Keratinocyte (primary cell): Measurements from ENCODE around the gene APOD. TPM values are rescaled to one million over a fixed set of nuclear protein-coding genes. Genes with fewer than 3 reads are reported as not detected.

Source experiments
- DNase-seq: peaks from one replicate; pipeline ENCODE4 v3.0.0-alpha.2; 2011; ENCODE audit warnings: low read depth, missing footprints, low spot score
- FAIRE-seq: peaks from 2 replicates; lab custom pipeline; 2011; peaks lifted over from hg19 to GRCh38; lab: Jason Lieb, UNC
- H2AFZ ChIP-seq: 2 replicates; pipeline ENCODE4 v1.6.0; 2012; ENCODE audit warnings: low read length, control low read depth, inconsistent platforms; ENCODE audit not compliant: control insufficient read depth
- H3K27ac ChIP-seq: 2 replicates; pipeline ENCODE4 v1.5.1; 2011; ENCODE audit warnings: low read length; ENCODE audit not compliant: control insufficient read depth, insufficient read depth
- H3K27me3 ChIP-seq: 3 replicates; pipeline ENCODE4 v1.6.0; 2011; ENCODE audit warnings: low read length; ENCODE audit not compliant: control insufficient read depth, insufficient read depth; ENCODE audit errors: extremely low read depth
- H3K36me3 ChIP-seq, 2 experiments: 2 replicates in 1 of 2; 3 replicates in 1 of 2; pipeline ENCODE4 v1.5.1; 2011; ENCODE audit warnings: low read length in 2 of 2, mild to moderate bottlenecking in 1 of 2; ENCODE audit not compliant: control insufficient read depth in 2 of 2, insufficient read depth in 2 of 2; ENCODE audit errors: extremely low read depth in 1 of 2
- H3K4me1 ChIP-seq: 3 replicates; pipeline ENCODE4 v1.5.1; 2011; ENCODE audit warnings: low read length; ENCODE audit not compliant: control insufficient read depth, insufficient read depth; ENCODE audit errors: extremely low read depth
- H3K4me2 ChIP-seq: 3 replicates; pipeline ENCODE4 v1.6.0; 2011; ENCODE audit warnings: low read depth, low read length; ENCODE audit not compliant: control insufficient read depth, insufficient read depth; ENCODE audit errors: extremely low read depth
- H3K4me3 ChIP-seq, 3 experiments: fragments of 200-600 bp in 1 of 3; sonication (generic) in 1 of 3; 2 replicates in 2 of 3; 3 replicates in 1 of 3; pipeline ENCODE4 v1.5.1; 2011 to 2016; ENCODE audit warnings: low read length in 3 of 3, mild to moderate bottlenecking in 3 of 3, control low read depth in 2 of 3, inconsistent platforms in 1 of 3, low read depth in 1 of 3, mixed read lengths in 1 of 3, mixed run types in 1 of 3, moderate library complexity in 1 of 3; ENCODE audit not compliant: control insufficient read depth in 2 of 3, insufficient read depth in 2 of 3; ENCODE audit errors: extremely low read depth in 1 of 3
- H3K79me2 ChIP-seq: 2 replicates; pipeline ENCODE4 v1.6.0; 2012; ENCODE audit warnings: low read length; ENCODE audit not compliant: control insufficient read depth, insufficient read depth
- H3K9ac ChIP-seq: 3 replicates; pipeline ENCODE4 v1.6.0; 2011; ENCODE audit warnings: low read length; ENCODE audit not compliant: control insufficient read depth, insufficient read depth; ENCODE audit errors: extremely low read depth
- H3K9me1 ChIP-seq: 3 replicates; pipeline ENCODE4 v1.6.0; 2011; ENCODE audit warnings: low read length; ENCODE audit not compliant: control insufficient read depth, insufficient read depth; ENCODE audit errors: extremely low read depth
- H3K9me3 ChIP-seq: 2 replicates; pipeline ENCODE4 v1.5.1; 2012; ENCODE audit warnings: low read depth, low read length; ENCODE audit not compliant: control insufficient read depth
- H4K20me1 ChIP-seq: 3 replicates; pipeline ENCODE4 v1.6.0; 2011; ENCODE audit warnings: low read length; ENCODE audit not compliant: control insufficient read depth, insufficient read depth; ENCODE audit errors: extremely low read depth
- EZH2 ChIP-seq: IDR thresholded peaks from one replicate; pipeline ENCODE4 v1.6.1; 2012; ENCODE audit warnings: inconsistent platforms, mild to moderate bottlenecking, low read length, moderate library complexity
- dilution Hi-C: fragments of 300-500 bp; cut with MboI; formaldehyde crosslinking; loops from one replicate; pipeline ENCODE4 v1.7.0; 2020; ENCODE audit warnings: low sequenced_read_pairs; ENCODE audit not compliant: extremely low pct_ligation_motif_present
- polyA plus RNA-seq, 5 experiments: library from polyadenylated mRNA; depleted of rRNA in 3 of 5; stranded (reverse) in 3 of 5; stranded (forward) in 1 of 5; unstranded in 1 of 5; fragments of >200 nt; gene quantifications; 1 replicate in 1 of 5; 2 replicates in 3 of 5; 3 replicates in 1 of 5; pipeline versions ENCODE4 v1.2.1 to v1.2.3, GENCODE V29; 2011 to 2012; ENCODE audit warnings: missing spikeins in 2 of 5, low read depth in 1 of 5, low replicate concordance in 1 of 5
- TF ChIP-seq, protein P1 (sequence below), 3 experiments: IDR thresholded peaks in 1 of 3; conservative IDR thresholded peaks in 1 of 3; optimal IDR thresholded peaks in 1 of 3; 2 replicates in 2 of 3; 3 replicates in 1 of 3; pipeline versions ENCODE3 to v1.5.1; 2011; ENCODE audit warnings: low read length in 3 of 3, mild to moderate bottlenecking in 3 of 3, moderate library complexity in 2 of 3, control low read depth in 1 of 3, inconsistent platforms in 1 of 3; ENCODE audit not compliant: insufficient read depth in 2 of 3; ENCODE audit errors: extremely low read depth in 1 of 3

APOD gene
- polyA plus RNA-seq, 1 donor (not counting 4 experiments of a cell fraction or from before 2014, with no cell fraction given), result not detected

- Histone ChIP-seq H3K9me1 (no peaks in the 10 kb centered on the region), H4K20me1 (no peaks in the 10 kb centered on the region), H3K4me1 (no peaks in the 10 kb centered on the region), H3K9ac (no peak overlapping the region), H2AFZ (no peak overlapping the region), H3K27me3 (peaks cover 11% of the 10 kb centered on the region), H3K36me3 (no peaks in the 10 kb centered on the region), H3K4me2 (no peak overlapping the region), H3K79me2 (no peaks in the 10 kb centered on the region), H3K4me3 (no peak overlapping the region), H3K27ac (no peak overlapping the region), H3K9me3 (no peaks in the 10 kb centered on the region)
- FAIRE-seq (no peak), DNase-seq (no peak)
- TF ChIP-seq, protein P1, sequence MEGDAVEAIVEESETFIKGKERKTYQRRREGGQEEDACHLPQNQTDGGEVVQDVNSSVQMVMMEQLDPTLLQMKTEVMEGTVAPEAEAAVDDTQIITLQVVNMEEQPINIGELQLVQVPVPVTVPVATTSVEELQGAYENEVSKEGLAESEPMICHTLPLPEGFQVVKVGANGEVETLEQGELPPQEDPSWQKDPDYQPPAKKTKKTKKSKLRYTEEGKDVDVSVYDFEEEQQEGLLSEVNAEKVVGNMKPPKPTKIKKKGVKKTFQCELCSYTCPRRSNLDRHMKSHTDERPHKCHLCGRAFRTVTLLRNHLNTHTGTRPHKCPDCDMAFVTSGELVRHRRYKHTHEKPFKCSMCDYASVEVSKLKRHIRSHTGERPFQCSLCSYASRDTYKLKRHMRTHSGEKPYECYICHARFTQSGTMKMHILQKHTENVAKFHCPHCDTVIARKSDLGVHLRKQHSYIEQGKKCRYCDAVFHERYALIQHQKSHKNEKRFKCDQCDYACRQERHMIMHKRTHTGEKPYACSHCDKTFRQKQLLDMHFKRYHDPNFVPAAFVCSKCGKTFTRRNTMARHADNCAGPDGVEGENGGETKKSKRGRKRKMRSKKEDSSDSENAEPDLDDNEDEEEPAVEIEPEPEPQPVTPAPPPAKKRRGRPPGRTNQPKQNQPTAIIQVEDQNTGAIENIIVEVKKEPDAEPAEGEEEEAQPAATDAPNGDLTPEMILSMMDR (optimal IDR thresholded peaks at IDR 0.05 in 1 of 3, IDR thresholded peaks at IDR 0.05 in 1 of 3, conservative IDR thresholded peaks at IDR 0.05 in 1 of 3; ENCODE audit: extremely low read depth in 1 of 3, insufficient read depth in 2 of 3, low read length in 3 of 3), result no peak
- no peak for TF ChIP-seq EZH2
- dilution Hi-C loops, result no loop called here
Measured at GRCh38 chr3:195578565-195578964, 5.2 kb downstream of the APOD start.

DNA sequence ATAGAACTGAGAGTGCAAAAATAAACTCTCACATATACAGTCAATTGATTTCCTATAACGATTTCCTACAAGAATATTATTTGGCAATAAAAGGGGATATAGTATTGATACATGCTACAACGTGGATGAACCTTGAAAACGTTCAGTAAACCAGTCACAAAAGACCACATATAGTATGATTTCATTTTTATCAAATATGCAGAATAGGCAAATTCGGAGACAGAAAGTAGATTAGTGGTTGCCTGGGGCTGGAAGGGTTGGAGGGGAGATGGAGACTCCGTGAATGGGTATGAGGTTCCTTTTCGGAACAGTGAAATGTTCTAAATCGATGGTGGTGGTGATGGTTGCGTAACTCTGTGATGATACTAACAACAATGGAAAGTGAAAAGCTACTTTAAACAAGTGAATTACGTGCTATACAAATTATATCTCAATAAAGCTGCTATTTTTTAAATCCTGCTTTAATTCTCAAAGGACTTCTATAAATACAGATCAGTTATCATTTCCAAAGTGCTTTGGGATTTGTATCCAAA, 6.0 kb downstream of the APOD start:
- Histone ChIP-seq H3K27ac (no peak overlapping the region), H4K20me1 (no peaks in the 10 kb centered on the region), H3K9me1 (no peaks in the 10 kb centered on the region), H3K9me3 (no peaks in the 10 kb centered on the region), H3K27me3 (peaks cover 14% of the 10 kb centered on the region), H3K4me2 (no peak overlapping the region), H3K36me3 (no peaks in the 10 kb centered on the region), H3K9ac (no peak overlapping the region), H3K79me2 (no peaks in the 10 kb centered on the region), H2AFZ (no peak overlapping the region), H3K4me1 (no peaks in the 10 kb centered on the region), H3K4me3 (no peak overlapping the region)
- dilution Hi-C loops, result no loop called here
- DNase-seq (no peak), FAIRE-seq (no peak)
- no peak for TF ChIP-seq EZH2
- TF ChIP-seq, protein P1 (optimal IDR thresholded peaks at IDR 0.05 in 1 of 3, IDR thresholded peaks at IDR 0.05 in 1 of 3, conservative IDR thresholded peaks at IDR 0.05 in 1 of 3; ENCODE audit: extremely low read depth in 1 of 3, insufficient read depth in 2 of 3, low read length in 3 of 3), result no peak
